ENCODE measurements around the gene VRTN.
"Not testable (repeated sequence)": the region's sequence is repeated elsewhere in the genome, so short reads cannot be mapped to it uniquely, and the experiment has no call there.

The VRTN gene

GRCh38 chr14:74313601-74314000 lies 34.7 kb upstream of the VRTN start:
- TF ChIP-seq POLR2A (IDR thresholded peaks at IDR 0.05; ENCODE audit: low read depth, low read length) (no peak), POU2F2 (IDR thresholded peaks at IDR 0.05; ENCODE audit: low read depth, low read length) (no peak), SPI1 (IDR thresholded peaks at IDR 0.05; ENCODE audit: low read depth, low read length) (no peak), POLR2AphosphoS5 (IDR thresholded peaks at IDR 0.05; ENCODE audit: low read depth, low read length) (no peak), TAF1 (IDR thresholded peaks at IDR 0.05; ENCODE audit: low read depth, low read length) (no peak)
- no peak for FAIRE-seq
- no peak for DNase-seq (ENCODE audit: insufficient read length, low spot score)

GRCh38 chr14:74314576-74314975 lies 33.7 kb upstream of the VRTN start:
- DNase-seq (ENCODE audit: insufficient read length, low spot score) (no peak), FAIRE-seq (no peak)
- peak; percentile 47 for TF ChIP-seq PAX5 (IDR thresholded peaks at IDR 0.05; ENCODE audit: insufficient read depth, low read length, severe bottlenecking)
- no peak for TF ChIP-seq TAF1 (IDR thresholded peaks at IDR 0.05; ENCODE audit: low read depth, low read length)

DNA sequence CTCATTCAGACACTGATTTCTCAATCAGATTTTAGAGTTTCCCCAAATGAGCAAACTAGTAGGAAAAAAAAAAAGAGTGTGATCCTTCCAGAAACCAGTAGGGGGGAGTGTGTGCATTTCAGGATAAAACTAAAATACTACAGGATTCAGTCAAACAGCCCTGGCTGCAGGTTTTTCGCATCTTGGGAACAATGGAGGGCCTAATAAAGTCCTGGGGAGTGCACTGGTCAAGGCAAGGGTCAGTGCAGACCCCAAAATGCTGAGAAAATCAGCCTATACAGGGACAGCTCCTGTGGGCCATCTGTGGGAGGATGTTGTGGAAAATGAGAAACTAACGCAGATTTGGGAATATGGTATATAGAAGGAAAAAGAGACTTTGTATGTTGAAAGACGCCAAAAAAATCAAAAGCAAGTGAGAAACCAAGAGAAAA lies 23.3 kb upstream of the VRTN start:
- FAIRE-seq = no peak
- no peak for DNase-seq (ENCODE audit: insufficient read length, low spot score)
- TF ChIP-seq POLR2AphosphoS5 (IDR thresholded peaks at IDR 0.05; ENCODE audit: low read depth, low read length) (no peak), POLR2A (IDR thresholded peaks at IDR 0.05; ENCODE audit: low read depth, low read length) (no peak), POU2F2 (IDR thresholded peaks at IDR 0.05; ENCODE audit: low read depth, low read length) (no peak), TAF1 (IDR thresholded peaks at IDR 0.05; ENCODE audit: low read depth, low read length) (no peak), SPI1 (IDR thresholded peaks at IDR 0.05; ENCODE audit: low read depth, low read length) (no peak), PAX5 (IDR thresholded peaks at IDR 0.05; ENCODE audit: insufficient read depth, low read length, severe bottlenecking) (no peak)

DNA sequence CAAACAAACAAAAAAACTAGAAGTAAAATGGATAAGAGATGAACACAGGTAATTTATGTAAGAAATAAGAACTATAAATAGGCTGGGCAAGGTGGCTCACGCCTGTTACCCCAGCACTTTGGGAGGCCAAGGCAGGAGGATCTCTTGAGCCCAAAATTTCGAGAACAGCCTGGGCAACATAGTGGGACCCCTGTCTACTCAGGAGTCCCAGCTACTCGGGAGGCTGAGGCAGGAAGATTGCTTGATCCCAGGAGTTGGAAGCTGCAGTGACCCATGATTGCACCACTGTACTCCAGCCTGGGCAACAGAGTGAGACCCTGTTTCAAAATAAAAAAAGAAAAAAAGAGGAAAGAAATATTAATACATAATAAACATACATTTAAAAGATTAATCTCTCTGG lies 22.8 kb upstream of the VRTN start:
- TF ChIP-seq PAX5 (IDR thresholded peaks at IDR 0.05; ENCODE audit: insufficient read depth, low read length, severe bottlenecking) (no peak), TAF1 (IDR thresholded peaks at IDR 0.05; ENCODE audit: low read depth, low read length) (no peak), POLR2AphosphoS5 (IDR thresholded peaks at IDR 0.05; ENCODE audit: low read depth, low read length) (no peak)
- DNase-seq (ENCODE audit: insufficient read length, low spot score) (no peak), FAIRE-seq (no peak)

- TF ChIP-seq POLR2AphosphoS5 (IDR thresholded peaks at IDR 0.05; ENCODE audit: low read depth, low read length) = no peak
- TF ChIP-seq POLR2A (IDR thresholded peaks at IDR 0.05; ENCODE audit: low read depth, low read length) = no peak
- no peak for TF ChIP-seq SPI1 (IDR thresholded peaks at IDR 0.05; ENCODE audit: low read depth, low read length)
- TF ChIP-seq PAX5 (IDR thresholded peaks at IDR 0.05; ENCODE audit: insufficient read depth, low read length, severe bottlenecking) = no peak
- TF ChIP-seq POU2F2 (IDR thresholded peaks at IDR 0.05; ENCODE audit: low read depth, low read length) = no peak
- TF ChIP-seq TAF1 (IDR thresholded peaks at IDR 0.05; ENCODE audit: low read depth, low read length) = no peak
- DNase-seq (ENCODE audit: insufficient read length, low spot score) = no peak
- FAIRE-seq = no peak
These were observed 21.7 kb upstream of the VRTN start for GRCh38 chr14:74326369-74327152.

GRCh38 chr14:74329950-74330552 lies 18.2 kb upstream of the VRTN start:
- FAIRE-seq; DNase-seq (ENCODE audit: insufficient read length, low spot score): not testable (repeated sequence)

GRCh38 chr14:74333909-74334308 lies 14.4 kb upstream of the VRTN start:
- FAIRE-seq = no peak
- no peak for DNase-seq (ENCODE audit: insufficient read length, low spot score)
- no peak for TF ChIP-seq POLR2A (IDR thresholded peaks at IDR 0.05; ENCODE audit: low read depth, low read length)
- TF ChIP-seq POU2F2 (IDR thresholded peaks at IDR 0.05; ENCODE audit: low read depth, low read length) = no peak
- TF ChIP-seq POLR2AphosphoS5 (IDR thresholded peaks at IDR 0.05; ENCODE audit: low read depth, low read length) = no peak
- no peak for TF ChIP-seq PAX5 (IDR thresholded peaks at IDR 0.05; ENCODE audit: insufficient read depth, low read length, severe bottlenecking)

- TF ChIP-seq PAX5 (IDR thresholded peaks at IDR 0.05; ENCODE audit: insufficient read depth, low read length, severe bottlenecking) (no peak), POU2F2 (IDR thresholded peaks at IDR 0.05; ENCODE audit: low read depth, low read length) (no peak), POLR2AphosphoS5 (IDR thresholded peaks at IDR 0.05; ENCODE audit: low read depth, low read length) (no peak)
- FAIRE-seq = no peak
- DNase-seq (ENCODE audit: insufficient read length, low spot score) = no peak
These were observed 1.9 kb upstream of the VRTN start for GRCh38 chr14:74346341-74346740.

DNA sequence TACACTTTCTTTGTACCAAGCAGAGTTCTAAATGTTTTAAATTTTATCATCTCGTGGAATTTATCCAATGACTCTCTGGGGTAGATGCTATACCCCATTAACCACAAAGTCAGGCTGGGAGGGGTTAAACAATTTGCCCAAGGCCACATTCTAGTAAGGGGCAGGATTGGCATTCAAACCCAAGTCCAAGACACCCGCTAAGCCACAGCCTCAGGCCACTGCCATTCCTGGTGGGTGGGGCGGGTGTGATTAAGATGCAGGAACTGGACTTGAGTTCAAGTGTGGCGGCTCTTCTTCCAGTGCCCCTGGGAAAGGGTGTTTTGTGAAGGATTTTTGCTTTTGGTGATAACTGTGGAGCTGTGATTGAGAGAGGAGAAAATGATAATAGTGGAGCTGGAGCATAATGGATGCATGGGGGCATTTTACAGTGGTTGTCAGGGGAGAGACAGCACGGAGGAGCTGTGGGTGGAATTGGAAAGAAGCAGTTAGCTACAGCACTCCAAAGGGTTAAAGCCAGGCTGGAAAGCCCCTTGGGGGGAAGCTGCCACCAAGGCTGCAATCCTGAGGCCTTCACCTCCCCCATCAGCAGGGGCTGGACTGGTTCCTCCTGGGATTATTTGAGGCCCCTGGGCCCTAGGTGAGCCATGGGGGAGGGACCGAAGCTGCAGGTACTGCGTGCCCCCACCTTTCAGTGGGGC lies 1.0 kb upstream of the VRTN start:
- DNase-seq (ENCODE audit: insufficient read length, low spot score) = no peak

GRCh38 chr14:74347795-74348100 lies 523 bp upstream of the VRTN start:
- DNase-seq (ENCODE audit: insufficient read length, low spot score) = no peak
- no peak for FAIRE-seq
- TF ChIP-seq SPI1 (IDR thresholded peaks at IDR 0.05; ENCODE audit: low read depth, low read length) (no peak), PAX5 (IDR thresholded peaks at IDR 0.05; ENCODE audit: insufficient read depth, low read length, severe bottlenecking) (no peak), POLR2AphosphoS5 (IDR thresholded peaks at IDR 0.05; ENCODE audit: low read depth, low read length) (no peak), POLR2A (IDR thresholded peaks at IDR 0.05; ENCODE audit: low read depth, low read length) (no peak), POU2F2 (IDR thresholded peaks at IDR 0.05; ENCODE audit: low read depth, low read length) (no peak), TAF1 (IDR thresholded peaks at IDR 0.05; ENCODE audit: low read depth, low read length) (no peak)

More for the DNA sequence above, 1.0 kb upstream of the VRTN start:
- FAIRE-seq = no peak
- TF ChIP-seq TAF1 (IDR thresholded peaks at IDR 0.05; ENCODE audit: low read depth, low read length) = no peak
- no peak for TF ChIP-seq POLR2A (IDR thresholded peaks at IDR 0.05; ENCODE audit: low read depth, low read length)
- no peak for TF ChIP-seq POLR2AphosphoS5 (IDR thresholded peaks at IDR 0.05; ENCODE audit: low read depth, low read length)
